ELR (cell line): Measurements from ENCODE around the gene CHMP2B.

ENCODE experiments used
- DNase-seq: peaks from one replicate; pipeline ENCODE4 v3.0.0-alpha.2; 2015; ENCODE audit warnings: low read depth

Gene CHMP2B

DNA sequence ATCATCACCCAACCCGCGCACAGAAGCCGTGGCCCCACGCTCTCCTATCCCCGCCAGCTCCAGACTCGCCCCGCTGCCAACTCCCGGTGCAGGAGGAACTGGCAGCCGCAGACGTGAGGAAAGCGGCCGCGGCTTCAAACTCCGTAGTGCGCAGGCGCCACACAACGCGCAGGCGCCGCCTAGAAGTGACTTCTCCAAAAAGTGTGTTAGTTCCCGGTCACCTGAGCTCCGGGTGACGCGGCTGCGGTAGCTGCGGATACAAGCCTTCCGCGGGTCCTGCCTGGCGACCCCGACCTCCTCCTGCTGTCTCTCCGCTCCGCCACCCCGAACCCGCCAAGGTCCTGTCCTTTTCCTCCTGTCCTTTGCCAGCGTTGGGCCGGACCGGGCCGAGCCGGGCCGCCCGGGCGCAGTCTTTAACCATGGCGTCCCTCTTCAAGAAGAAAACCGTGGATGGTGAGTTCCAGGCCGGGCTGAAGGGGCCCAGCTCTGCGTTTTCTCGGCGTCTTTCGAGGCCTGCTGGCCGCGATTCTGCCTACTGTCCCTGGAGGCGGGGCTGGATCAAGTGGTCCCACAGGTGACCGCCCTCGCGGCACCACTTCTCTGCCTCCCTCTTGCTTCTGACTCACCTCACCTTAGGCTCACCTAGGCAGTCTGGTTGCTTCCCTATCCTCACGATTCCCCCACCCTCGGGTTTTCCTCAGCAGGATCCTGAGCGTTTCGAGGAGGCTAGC, at the start of gene CHMP2B:
Gene CHMP2B (plus strand): TSS at position 206 of the 731 bp plus-strand sequence. CDS start 214 bp downstream, at position 420.
- DNase-seq = peak; percentile 94

DNA sequence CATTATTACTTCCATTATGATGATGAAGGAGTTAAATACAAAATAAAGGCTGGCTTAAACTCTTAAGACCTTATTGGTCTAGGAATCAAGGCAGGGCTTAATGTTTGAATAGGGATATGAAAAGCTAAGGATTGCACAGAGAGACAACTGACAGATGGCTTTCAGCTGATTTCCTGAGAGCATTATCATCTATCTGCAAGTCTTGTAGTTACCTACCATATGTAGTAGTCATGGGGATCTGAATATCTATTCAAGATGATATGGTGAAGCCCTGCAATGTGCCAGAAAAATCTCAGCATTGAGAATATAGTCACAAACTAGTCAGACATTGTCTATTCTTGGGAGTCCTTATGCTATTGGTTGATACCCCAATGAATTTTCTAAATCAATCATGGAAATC, 47.5 kb upstream of the CHMP2B start:
- DNase-seq = no peak

DNA sequence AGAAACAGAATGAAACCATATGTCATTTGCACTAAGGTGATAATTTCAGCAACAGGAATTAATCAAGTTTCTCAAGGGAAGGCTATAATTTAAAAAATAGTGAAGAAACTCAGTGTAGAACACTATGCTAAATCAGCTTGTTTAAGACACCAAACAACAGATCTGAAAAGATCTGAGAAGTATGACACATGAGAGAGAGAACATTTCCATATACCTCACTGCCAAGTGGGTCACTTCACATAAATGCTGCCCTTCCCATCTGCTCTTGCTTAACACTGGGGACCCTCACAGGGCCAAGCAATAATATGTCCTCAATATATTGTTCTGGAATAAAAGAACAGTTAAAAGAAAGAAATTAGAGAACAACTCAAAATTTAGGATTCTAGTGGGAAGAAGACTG, 45.6 kb upstream of the CHMP2B start:
- no peak for DNase-seq

- DNase-seq = no peak
Measured at GRCh38 chr3:87182023-87182422, 45.1 kb upstream of the CHMP2B start.

DNA sequence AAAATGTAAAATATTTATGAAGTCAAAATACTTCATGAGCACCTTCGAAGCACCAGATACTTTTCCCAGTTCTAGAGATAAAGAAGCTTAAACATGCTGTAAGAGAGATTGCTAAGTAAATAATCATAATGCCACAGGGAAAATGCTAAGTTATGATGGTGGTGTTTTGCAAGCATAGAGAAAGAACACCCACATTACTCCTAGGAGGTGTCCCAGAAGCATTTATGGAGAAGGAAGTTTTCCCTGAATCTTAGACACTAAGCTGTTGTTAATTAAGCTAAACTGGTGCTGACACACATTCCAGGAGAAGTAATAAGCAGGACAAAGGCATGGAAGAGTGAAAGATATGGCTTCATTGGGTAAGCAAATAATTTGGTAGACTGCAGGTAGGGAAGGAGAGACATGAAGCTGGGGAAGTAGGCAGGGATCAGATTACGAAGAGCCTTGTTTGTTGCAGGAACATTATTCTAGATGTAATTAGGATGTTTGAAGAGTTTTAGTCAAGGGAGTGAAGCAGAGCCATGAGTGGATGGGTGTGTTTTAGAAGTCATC, 40.4 kb upstream of the CHMP2B start:
- no peak for DNase-seq

DNA sequence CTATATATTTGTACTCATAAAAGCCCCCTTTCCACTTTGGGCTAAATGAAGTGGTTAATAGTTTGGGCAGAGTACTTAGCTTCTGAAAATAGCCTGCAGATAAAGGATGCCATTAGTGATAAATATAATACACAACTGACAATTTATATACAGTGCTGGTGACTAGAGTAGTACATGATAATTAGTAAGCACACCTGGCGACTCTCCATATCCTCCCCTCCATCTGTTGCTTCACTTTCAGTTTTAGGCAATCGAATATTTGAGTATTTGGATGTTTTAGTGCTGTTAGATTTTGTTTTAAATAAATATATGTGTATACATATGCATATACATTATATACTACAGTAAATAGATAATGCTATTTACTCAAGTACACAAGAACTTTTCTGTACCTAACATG, 35.9 kb upstream of the CHMP2B start:
- peak; percentile 10 for DNase-seq

DNA sequence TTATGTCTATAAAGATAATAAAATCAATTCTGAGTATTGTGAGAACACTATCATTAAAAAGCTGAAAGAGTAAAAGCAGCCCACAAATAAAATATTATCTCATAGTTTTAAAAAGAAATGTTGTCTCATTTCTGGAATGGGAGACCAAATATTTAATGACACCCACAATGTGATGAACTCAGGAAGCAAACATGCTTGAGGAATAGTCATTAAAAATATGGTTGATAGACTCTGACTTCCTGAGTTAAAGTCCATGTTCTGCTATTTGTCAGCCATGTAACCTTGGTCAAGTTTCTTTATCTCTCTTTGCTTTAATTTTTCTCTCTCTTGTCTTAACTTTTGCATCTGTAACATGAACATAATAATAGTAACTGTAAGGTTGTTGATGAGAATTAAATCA, 35.5 kb upstream of the CHMP2B start:
- DNase-seq = peak; percentile 14

DNA sequence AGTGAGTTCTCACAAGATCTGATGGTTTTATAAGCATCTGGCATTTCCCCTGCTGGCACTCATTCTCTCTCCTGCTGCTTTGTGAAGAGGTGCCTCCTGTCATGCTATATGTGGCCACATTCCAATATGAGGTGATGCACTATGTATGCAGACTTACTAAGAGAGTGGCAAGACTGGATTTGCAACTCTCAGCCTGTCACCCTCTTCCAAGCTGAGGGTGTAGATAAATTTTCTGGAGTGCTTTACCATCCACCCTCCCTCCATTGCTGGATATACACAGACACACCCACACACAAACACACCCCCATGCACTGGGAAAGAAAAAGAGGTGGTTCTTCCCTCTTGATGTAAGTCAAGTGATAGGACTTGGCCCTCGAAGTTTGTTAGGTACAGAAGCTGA, 30.2 kb upstream of the CHMP2B start:
- no peak for DNase-seq

DNA sequence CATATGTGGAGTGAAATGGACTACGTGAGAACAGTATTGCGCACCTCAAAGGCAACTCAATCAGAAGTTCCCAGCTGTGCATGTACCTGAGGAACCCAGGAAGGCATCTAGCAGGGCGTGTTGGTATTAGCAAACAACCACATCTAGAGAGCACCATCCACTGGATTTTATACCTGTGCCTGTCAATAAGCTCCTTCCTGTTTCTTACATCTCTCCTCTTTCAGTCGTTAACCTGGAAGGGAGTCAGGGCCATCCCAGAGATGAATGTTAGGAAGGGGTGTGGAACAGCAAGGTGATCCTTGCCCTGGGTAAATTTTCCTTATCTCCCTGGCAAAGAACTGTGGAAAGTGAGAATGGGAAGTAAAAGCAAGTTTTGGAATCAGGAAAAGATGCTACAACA, 29.6 kb upstream of the CHMP2B start:
- DNase-seq = no peak

DNA sequence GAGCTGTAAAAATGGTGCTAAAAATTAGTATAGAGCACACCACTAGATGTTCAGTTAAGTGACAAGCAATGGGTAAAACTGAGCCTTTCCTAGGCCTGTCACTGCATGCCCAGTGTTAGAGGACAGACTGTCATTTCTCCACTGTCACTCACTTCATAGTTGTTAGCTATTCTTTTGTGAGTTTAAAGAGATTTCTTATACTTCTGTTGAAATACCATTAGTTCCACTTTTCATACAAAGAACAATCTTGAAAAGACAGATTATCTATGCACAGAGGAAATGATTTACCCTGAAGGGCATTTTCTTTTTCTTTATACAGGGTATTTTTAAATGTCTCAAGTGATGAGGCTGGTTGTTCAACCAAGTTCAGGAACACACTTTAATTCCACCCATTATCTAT, 28.3 kb upstream of the CHMP2B start:
- DNase-seq = no peak

DNA sequence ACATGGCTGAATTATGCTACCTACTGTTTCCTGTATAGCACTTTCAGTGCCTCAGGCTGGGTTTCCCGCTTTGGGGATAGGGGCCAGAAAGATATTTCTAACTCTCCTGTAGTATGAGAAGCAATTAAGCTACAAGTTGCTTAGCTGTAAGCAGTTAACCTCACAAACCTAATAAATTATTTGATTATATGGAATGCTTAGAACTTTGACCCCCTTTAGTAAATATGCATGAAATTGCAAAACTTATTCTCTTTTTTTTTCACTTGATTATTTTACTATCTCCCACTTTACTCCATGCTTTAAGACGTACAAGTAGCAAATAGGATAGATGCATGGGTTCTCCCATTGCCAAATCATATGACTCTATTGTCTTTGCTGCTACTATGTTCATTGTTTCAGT, 27.5 kb upstream of the CHMP2B start:
- no peak for DNase-seq

DNA sequence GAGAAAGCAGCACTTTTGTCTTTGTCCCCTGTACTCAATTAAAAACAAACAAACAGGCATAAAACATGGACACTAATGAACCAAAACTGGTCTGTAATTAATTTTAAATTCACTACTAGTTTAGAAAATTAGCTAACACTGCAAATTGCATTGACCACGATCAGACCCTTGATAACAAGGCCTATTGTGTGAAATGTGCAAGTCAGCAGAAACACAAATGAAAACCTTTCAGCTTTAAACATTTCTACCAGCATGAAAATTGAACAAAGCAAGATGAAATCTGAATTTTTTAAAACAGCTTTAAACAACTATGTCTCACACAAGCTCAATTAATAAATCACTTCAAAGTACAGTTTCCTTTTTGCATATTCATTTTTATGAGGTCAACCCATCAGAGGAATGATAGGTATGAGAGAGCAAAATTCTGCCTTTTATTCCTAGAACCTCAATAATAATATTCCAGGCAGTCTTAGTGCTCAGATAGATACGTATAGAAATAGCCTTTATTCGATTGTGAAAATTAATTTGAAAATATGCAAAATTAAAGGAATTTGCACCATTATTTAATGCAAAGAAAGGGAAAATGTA, 27.0 kb upstream of the CHMP2B start:
- no peak for DNase-seq

DNA sequence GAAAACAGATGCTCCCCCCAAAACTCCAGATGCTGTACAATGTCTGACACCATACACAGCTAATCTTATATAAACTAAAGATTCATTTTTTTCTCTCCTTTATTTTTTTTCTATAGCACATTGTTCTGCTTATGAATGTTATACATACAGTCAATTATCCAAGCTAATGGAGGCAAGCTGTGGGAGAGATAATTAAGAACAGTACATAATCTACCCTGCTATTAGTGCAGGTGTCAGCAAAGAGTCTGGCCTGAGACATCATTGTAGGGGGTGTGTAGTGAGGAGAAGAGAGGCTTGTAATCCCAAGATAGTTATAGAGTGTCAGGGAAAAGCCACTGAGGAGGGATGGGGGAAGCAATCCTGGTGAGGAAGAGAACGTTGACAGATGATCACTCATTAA, 25.4 kb upstream of the CHMP2B start:
- no peak for DNase-seq

- no peak for DNase-seq
Measured at GRCh38 chr3:87203809-87204208, 23.3 kb upstream of the CHMP2B start.

GRCh38 chr3:87206070-87206469, 21.0 kb upstream of the CHMP2B start:
- DNase-seq = peak; percentile 96

- DNase-seq = no peak
Measured at GRCh38 chr3:87206635-87207034, 20.5 kb upstream of the CHMP2B start.

DNA sequence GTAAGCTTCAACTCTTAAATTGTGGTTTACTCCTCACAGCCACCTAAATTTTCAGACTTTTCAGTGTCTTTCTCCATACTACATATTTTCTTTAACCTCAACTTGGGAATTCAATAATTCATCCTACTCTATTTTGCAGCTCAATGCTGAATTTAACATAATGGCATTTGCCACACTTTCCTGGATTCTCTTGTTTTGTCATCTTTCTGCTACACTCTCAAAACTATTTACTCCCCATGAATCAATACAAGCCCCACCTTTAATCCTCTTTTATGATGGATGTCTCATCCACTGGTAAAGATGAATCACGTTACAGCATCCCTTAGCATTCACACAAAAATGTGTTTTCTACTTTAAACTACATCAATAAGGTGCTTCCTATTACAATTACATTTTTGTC, 19.6 kb upstream of the CHMP2B start:
- DNase-seq = peak; percentile 87

DNA sequence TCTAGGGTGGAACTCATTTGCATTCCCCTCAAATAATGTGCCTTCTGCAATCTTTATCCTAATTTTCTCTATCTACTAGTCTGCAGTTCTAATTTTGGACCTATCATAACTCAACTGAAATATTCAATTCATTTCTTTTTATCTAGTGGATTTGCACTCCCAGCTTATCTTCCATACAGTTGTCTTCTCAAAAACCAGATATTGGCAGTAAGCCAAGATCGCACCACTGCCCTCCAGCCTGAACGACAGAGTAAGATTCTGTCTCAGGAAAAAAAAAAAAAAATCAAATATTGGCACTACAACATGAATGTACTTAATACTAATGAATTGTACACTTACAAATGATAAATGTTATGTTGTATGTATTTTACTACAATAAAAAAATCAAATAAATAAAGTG, 18.0 kb upstream of the CHMP2B start:
- DNase-seq = no peak

GRCh38 chr3:87218560-87218959, 8.5 kb upstream of the CHMP2B start:
- peak; percentile 16 for DNase-seq

- DNase-seq = no peak
Measured at GRCh38 chr3:87219611-87220010, 7.5 kb upstream of the CHMP2B start.

DNA sequence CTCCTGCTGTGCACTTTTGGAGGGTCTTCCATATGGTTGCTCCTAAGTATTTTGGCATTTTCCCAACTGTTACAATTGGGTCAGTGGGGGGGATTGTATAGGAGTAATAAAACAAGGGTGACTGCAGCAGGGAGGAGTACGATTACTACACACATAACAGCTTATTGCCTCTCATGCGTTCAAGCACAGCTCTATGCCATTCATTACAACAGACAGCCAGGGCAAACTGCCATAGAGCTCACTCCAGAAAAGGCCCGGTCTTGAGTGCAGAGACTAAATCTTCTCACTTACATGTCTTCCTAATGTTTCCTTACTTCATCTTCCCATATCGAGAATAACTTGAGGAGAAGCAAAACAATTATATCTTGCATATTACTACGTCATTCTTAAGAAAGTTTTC, 1.4 kb upstream of the CHMP2B start:
- no peak for DNase-seq

DNA sequence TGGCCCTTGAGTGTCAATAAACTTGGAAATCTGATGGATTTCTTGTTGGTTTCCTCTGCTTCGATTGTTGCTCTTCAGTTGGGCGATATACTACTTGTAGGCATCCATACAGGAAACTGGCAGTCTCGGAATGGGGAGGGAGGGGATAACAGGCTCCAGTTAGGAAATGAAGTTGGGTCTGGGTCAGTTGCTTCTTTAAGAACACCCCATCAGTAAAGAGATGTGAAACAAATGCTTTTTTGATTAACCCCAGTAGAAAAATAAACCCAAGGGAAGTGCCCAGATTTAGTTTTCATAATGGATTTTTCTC, 681 bp downstream of the CHMP2B start:
- DNase-seq = peak; percentile 43

DNA sequence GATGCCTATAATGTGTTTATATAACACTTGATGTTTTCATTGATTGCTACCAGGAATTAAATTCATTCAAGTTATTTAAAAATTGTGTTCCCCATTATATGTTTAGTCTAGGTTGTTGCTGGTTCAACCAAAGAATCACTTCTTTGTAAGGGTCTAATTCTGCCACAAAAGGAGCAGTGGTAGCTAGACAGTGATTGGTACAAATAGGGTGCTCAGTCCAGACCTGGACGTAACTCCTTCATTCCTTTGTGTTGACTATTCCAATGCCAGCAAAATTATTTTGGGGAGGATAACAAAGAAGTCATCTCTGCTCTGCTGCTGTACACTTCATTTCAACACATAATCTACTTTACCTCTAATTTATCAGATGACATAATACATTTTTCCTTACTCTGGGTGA, 1.2 kb downstream of the CHMP2B start:
- DNase-seq = peak; percentile 56

- no peak for DNase-seq
Measured at GRCh38 chr3:87229113-87229512, 2.0 kb downstream of the CHMP2B start.
